Hair follicular keratinocyte (primary cell): ENCODE measurements around the gene TBC1D12. TPM values are rescaled to one million over a fixed set of nuclear protein-coding genes. Genes with fewer than 3 reads are reported as not detected.

Source experiments
- total RNA-seq: library from RNA; depleted of rRNA; stranded (reverse); fragments of >200 nt; gene quantifications from 2 replicates; pipeline ENCODE4 v1.2.3, GENCODE V29; 2015

Gene TBC1D12
- total RNA-seq: 5.3 and 6.9 TPM in 2 replicates

DNA sequence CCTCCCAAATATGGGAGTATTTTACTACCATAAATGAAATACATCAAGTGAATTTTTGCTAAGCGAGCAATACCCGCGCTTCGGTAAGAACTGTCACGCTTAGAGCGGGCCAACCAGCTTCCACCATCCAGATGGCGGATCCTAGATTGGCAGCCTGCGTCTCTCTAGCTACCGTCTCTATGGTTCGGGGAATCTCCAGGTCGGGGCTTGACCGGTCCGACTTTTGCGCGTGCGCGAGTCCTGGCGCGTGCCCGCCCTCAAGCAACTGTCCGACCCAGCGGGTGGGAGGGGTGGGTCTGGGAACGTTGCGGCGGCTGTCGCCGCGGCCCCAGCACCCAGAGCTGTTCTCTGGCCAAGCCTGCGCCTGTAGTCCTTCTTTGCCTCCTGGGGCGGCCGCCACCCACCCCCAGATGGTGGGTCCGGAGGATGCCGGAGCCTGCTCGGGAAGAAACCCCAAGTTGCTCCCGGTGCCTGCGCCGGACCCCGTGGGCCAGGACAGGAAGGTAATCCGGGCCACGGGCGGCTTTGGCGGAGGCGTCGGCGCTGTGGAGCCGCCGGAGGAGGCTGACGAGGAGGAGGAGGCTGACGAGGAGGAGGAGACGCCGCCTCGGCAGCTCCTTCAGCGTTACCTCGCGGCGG is at the start of gene TBC1D12:
TSS of gene TBC1D12 (plus strand) at position 338 of the 639 bp plus-strand sequence. CDS start at position 411, 73 bp downstream.

DNA sequence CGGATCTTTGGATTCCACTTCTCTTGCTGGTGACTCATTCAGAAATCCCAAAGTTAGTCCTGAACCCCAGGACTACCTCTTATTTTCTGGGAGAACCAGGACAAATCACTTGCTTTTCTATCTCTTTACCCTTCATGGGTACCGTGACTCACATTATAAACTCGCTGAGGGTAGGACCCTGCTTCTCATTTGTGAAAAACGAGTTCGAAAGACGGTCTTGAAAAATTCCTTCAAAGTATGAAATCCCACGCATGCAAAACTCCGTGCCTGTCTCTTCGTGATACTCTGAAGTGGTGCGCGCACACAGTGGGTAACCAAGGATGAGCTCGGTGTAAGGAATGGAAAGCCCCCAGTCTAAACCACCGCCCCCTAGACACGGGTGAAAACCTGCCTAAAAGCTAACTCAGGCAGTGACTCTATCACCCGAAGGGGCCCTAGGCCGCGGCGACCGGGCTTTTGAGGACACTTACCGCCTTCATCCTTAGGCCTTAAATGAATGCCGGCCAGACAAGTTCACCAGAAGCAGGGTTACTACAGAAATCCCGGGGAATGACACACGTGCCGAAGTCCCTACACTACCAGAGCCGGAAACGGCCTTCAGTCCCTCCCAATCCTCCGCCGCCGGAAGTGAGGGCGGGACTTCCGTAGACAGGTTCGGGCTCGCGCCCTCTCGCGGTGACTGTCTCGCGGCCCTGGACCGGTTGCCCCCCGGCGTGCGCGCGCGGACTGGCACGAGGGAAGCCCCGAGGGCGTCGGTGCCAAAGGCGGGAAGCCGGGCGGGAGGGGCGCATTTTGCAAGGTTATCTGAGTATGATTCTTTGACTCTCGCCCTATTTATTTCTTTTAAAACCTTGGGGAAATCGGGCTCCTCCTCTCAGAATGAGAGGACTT is 39.7 kb upstream of the TBC1D12 start, which contains the start of gene NOC3L:
TSS of gene NOC3L (minus strand) at position 580 of the 891 bp plus-strand sequence. CDS start at position 479, 101 bp downstream.

DNA sequence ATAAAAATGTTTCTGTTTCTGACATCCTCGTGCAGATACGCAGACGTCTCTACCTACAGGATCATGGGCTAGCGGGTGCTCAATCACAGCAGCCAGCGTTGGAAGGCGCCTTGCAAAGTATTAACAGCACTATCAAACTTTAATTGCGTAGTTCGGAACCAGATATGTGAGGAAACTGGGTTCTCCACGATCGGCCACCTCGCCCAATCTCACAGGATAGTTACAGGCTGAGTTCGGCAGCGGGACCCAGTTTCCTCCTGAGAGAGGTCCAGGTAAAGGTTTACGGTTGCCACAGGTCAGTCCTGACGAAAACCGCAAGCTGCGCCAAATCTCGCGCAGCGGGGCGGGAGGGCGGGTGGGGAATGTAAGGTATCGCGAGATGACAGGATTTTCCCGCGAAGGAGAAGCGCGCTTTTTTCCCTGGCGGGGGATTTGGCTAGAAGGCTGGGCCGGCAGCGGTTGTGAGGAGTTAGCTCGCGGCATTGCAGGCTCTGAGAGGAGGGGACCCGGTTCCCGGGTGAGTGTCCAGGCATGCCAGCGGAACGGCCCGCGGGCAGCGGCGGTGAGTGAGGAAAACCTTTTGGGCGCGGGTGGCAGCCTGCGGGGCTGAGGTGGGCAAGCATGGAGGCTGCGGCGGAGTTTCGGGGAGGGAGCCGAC is 143.2 kb downstream of the TBC1D12 start, which contains the start of gene HELLS:
TSS of gene HELLS (plus strand) at position 398 of the 658 bp plus-strand sequence. CDS start at position 532, 134 bp downstream.

Other genes starting within 250 kb of the TBC1D12 start
- gene NOC3L, start 39.6 kb upstream of the TBC1D12 start, total RNA-seq: 14.7 and 33.0 TPM in 2 replicates
- 22.6 and 27.5 TPM in 2 replicates for gene HELLS, start 143.2 kb downstream of the TBC1D12 start, total RNA-seq